Thyroid gland (tissue), 4 donors: ENCODE data around the gene PNLIPRP2. TPM values are rescaled to one million over a fixed set of nuclear protein-coding genes. Genes with fewer than 3 reads are reported as not detected.

Experiments
- DNase-seq, 2 donors: peaks; one replicate each; pipeline ENCODE4 v3.0.0-alpha.2; 2019
- H3K27ac ChIP-seq, 3 donors: fragments of 200-600 bp; sonication (generic); 1 replicate in 2 of 3; 2 replicates in 1 of 3; pipeline ENCODE4 v1.5.1; 2016 to 2019; ENCODE audit warnings: mild to moderate bottlenecking in 1 of 3, moderate library complexity in 1 of 3
- H3K27me3 ChIP-seq: fragments of 200-600 bp; sonication (generic); one replicate; pipeline ENCODE4 v1.5.1; 2019
- H3K36me3 ChIP-seq, 2 donors: fragments of 200-600 bp; sonication (generic); one replicate each; pipeline ENCODE4 v1.5.1; 2016 to 2019
- H3K4me1 ChIP-seq, 2 donors: fragments of 200-600 bp; sonication (generic); one replicate each; pipeline ENCODE4 v1.5.1; 2017 to 2019
- H3K4me3 ChIP-seq, 3 donors: fragments of 200-600 bp; sonication (generic); replicated peaks in 1 of 3; 1 replicate in 2 of 3; 2 replicates in 1 of 3; pipeline ENCODE4 v1.5.1; 2016; ENCODE audit warnings: mild to moderate bottlenecking in 1 of 3
- H3K9me3 ChIP-seq: fragments of 200-600 bp; sonication (generic); one replicate; pipeline ENCODE4 v1.5.1; 2017
- POLR2A ChIP-seq, 2 donors: fragments of 450-650 bp; IDR thresholded peaks; one replicate each; pipeline ENCODE4 v1.6.1; 2017; ENCODE audit warnings: antibody characterized with exemption in 2 of 2, mild to moderate bottlenecking in 2 of 2, moderate library complexity in 1 of 2
- WGBS, 2 donors: methylation state at CpG; one replicate each; pipeline ENCODE4 v1.1.5; 2017; 5-methylcytosine and 5-hydroxymethylcytosine counted together
- intact Hi-C: fragments of 100-400 bp; cut with DNase I; formaldehyde crosslinking; loops from one replicate; pipeline ENCODE4 v1.15.1; 2023
- total RNA-seq, 4 donors: library from RNA; depleted of rRNA; stranded (reverse); fragments of >200 nt; gene quantifications; one replicate each; pipeline ENCODE4 v1.2.3, GENCODE V29; 2016
- TF ChIP-seq, protein P1 (sequence below), 6 experiments: fragments of 200-600 bp in 3 of 6; fragments of 450-650 bp in 3 of 6; sonication (generic) in 3 of 6; IDR thresholded peaks; one replicate each; pipeline ENCODE4 v1.5.1; 2016 to 2019; ENCODE audit warnings: antibody characterized with exemption in 6 of 6, mild to moderate bottlenecking in 2 of 6, inconsistent platforms in 1 of 6, moderate library complexity in 1 of 6

Gene PNLIPRP2
- total RNA-seq, 4 donors from 2014 or later = not detected

DNA sequence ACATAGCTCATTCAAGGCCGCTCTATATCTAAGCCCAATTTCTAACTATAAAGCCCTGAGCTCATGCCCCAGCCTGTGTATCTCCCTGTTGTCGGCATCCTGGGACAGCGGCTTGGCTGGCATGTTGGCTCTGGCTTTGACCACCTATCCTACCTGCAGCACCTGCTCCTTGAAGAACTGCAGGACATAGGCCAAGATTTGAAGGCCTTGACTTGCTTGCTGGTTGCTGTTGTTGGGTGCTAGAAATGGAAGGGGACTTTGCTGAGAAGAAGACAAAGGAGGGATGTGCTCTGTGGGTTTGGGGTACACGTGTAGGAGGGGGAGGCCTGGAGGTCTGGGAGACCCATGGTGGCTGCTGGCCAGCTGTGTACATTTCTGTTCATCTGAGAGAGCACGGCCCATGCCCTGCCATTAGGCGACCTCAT, 11.1 kb downstream of the PNLIPRP2 start:
- no peak overlapping the region for H3K27ac ChIP-seq
- peaks cover 0 to 4% of the 10 kb centered on the region in 2 donors for H3K4me1 ChIP-seq
- no peak for DNase-seq
- no peaks in the 10 kb centered on the region for H3K27me3 ChIP-seq
- H3K36me3 ChIP-seq = no peaks in the 10 kb centered on the region
- intact Hi-C loops = no loop called here
- no peak overlapping the region for H3K4me3 ChIP-seq
- TF ChIP-seq, protein P1, sequence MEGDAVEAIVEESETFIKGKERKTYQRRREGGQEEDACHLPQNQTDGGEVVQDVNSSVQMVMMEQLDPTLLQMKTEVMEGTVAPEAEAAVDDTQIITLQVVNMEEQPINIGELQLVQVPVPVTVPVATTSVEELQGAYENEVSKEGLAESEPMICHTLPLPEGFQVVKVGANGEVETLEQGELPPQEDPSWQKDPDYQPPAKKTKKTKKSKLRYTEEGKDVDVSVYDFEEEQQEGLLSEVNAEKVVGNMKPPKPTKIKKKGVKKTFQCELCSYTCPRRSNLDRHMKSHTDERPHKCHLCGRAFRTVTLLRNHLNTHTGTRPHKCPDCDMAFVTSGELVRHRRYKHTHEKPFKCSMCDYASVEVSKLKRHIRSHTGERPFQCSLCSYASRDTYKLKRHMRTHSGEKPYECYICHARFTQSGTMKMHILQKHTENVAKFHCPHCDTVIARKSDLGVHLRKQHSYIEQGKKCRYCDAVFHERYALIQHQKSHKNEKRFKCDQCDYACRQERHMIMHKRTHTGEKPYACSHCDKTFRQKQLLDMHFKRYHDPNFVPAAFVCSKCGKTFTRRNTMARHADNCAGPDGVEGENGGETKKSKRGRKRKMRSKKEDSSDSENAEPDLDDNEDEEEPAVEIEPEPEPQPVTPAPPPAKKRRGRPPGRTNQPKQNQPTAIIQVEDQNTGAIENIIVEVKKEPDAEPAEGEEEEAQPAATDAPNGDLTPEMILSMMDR (IDR thresholded peaks at IDR 0.05) = no peak
- TF ChIP-seq POLR2A (IDR thresholded peaks at IDR 0.05) = no peak
- 83 to 86% methylated on average over 6 of the region's 6 CpGs for WGBS, 2 donors
- no peaks in the 10 kb centered on the region for H3K9me3 ChIP-seq

DNA sequence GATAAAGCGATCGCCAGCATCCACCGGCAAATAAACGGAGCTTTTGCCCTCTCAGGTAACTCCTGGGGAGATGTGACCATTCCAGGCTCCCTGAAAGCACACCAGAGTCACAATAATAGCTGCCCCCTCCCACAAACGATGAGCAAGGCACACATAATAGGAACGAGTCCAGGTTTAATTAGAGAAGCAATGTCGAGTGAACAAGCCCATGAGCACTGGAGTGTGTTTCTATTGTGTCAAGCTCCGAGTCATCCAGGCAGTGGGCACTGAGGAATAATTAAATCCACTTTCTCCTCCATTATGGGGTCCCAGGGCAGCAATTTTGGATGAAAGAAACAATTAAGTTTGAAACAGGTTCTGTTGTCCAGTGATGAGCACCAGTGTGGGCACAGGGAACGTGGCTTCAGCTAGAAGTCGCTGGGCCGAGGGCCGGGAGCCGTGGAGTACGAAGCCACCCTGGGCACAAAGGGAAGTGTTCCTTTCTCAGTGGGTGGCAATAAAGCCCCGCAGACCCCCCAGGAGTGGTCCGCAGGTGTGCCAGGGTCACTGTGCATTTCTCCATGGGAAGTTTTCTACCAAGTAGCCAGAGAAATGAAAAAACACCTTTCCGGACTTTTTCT, 12.0 kb downstream of the PNLIPRP2 start:
- no peak for DNase-seq
- H3K4me1 ChIP-seq = peaks cover 0 to under 1% of the 10 kb centered on the region in 2 donors
- H3K27me3 ChIP-seq = no peaks in the 10 kb centered on the region
- 82 to 83% methylated on average over 17 of the region's 17 CpGs for WGBS, 2 donors
- H3K9me3 ChIP-seq = no peaks in the 10 kb centered on the region
- no peak overlapping the region for H3K4me3 ChIP-seq
- H3K27ac ChIP-seq = no peak overlapping the region
- TF ChIP-seq, protein P1 (IDR thresholded peaks at IDR 0.05) = no peak
- TF ChIP-seq POLR2A (IDR thresholded peaks at IDR 0.05) = no peak
- H3K36me3 ChIP-seq = no peaks in the 10 kb centered on the region
- intact Hi-C loops = no loop called here

DNA sequence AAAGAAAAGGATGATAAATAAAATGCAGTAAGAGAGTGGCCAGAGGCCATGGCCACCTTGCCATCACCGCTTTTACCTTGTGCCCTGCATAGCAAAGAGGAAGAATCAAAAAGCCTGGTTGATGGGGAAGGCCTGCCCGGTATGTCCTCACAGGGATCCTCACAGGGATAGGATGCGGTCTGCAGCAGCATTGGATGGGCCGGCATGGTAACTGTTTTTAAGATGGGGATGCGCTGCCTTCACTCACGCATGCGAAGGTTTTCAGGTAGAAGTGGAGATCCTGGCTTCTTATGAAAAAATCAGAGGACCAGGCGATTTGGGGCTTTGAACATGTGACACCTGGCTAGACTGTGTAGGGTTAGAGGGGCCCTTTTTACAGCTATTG, 12.5 kb downstream of the PNLIPRP2 start:
- H3K9me3 ChIP-seq = no peaks in the 10 kb centered on the region
- intact Hi-C loops = no loop called here
- no peak overlapping the region for H3K27ac ChIP-seq
- H3K36me3 ChIP-seq = no peaks in the 10 kb centered on the region
- TF ChIP-seq, protein P1 (IDR thresholded peaks at IDR 0.05) = no peak
- no peak for TF ChIP-seq POLR2A (IDR thresholded peaks at IDR 0.05)
- 88 to 97% methylated on average over 8 of the region's 8 CpGs for WGBS, 2 donors
- H3K4me3 ChIP-seq = no peak overlapping the region
- H3K4me1 ChIP-seq = no peaks in the 10 kb centered on the region
- H3K27me3 ChIP-seq = no peaks in the 10 kb centered on the region
- no peak for DNase-seq

DNA sequence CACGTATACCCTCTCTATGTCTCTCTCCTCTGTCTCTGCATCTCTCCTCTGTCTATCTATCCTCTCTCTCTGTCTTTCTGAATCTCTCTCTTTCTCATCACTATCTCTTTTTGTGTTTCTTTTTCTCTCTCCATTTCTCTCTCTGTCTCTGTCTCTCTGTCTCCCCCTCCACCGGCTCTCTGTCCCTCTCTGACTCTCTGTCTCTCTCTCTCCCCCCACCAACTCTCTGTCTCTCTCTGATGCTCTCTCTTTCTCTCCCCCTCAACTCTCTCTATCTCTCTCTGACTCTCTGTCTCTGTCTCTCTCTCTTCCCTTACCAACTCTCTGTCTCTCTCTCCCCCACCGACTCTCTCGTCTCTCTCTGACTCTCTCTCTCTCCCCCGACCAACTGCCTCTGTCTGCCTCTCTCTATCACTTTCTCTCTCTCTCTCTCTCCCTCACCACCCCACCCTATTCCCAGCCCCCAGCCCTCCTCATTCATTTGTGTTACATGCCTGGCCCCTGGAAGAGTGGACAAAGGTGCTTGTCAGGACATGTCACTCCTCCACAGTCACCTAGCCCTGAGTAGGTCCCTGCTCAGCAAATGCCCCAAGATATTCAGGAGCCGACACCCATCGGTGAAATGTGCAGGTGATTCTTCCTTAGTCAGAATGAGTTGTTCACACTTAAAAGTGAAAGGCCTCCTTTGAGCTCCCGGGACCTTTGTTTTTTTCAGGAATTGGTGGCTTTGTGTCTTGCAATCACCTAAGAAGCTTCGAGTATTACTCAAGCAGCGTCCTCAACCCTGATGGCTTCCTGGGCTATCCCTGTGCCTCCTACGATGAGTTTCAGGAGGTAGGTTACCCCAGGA, 13.6 kb downstream of the PNLIPRP2 start:
- no peak for TF ChIP-seq POLR2A (IDR thresholded peaks at IDR 0.05)
- TF ChIP-seq, protein P1 (IDR thresholded peaks at IDR 0.05) = no peak
- Histone ChIP-seq H3K27me3 (no peaks in the 10 kb centered on the region), H3K4me1 (no peaks in the 10 kb centered on the region), H3K4me3 (no peak overlapping the region), H3K9me3 (no peaks in the 10 kb centered on the region), H3K36me3 (no peaks in the 10 kb centered on the region), H3K27ac (no peak overlapping the region)
- no peak for DNase-seq
- 80% methylated on average over 11 of the region's 11 CpGs for WGBS, 2 donors
- intact Hi-C loops = no loop called here

DNA sequence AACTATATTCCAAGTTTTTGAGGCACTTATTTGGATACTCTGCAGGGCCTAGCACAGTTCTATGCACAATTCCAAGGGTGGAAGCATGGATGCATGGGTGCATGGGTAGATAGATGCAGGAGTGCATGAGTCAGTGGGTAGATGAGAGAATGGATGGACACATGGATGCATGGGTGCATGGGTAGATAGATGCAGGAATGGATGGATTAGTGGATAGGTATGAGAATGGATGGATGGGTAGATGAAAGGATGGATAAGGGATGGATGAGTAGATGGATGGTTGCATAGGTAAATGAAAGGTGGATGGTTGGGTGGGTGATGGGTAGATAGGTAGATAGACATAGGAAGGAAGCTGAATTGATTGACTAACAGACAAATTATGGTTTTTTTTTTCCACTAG, 15.6 kb downstream of the PNLIPRP2 start:
- H3K9me3 ChIP-seq = no peaks in the 10 kb centered on the region

More for the DNA sequence above, 15.6 kb downstream of the PNLIPRP2 start:
- no peaks in the 10 kb centered on the region for H3K4me1 ChIP-seq
- H3K27ac ChIP-seq = no peak overlapping the region
- no peaks in the 10 kb centered on the region for H3K36me3 ChIP-seq
- H3K4me3 ChIP-seq = no peak overlapping the region
- intact Hi-C loops = no loop called here
- TF ChIP-seq POLR2A (IDR thresholded peaks at IDR 0.05) = no peak
- TF ChIP-seq, protein P1 (IDR thresholded peaks at IDR 0.05) = no peak
- no peaks in the 10 kb centered on the region for H3K27me3 ChIP-seq
- no peak for DNase-seq
